OCI-LY3 (cell line): ENCODE measurements around the gene ANK2.

ENCODE experiments used
- EZH2phosphoT487 ChIP-seq: fragments of 200-600 bp; shearing (Covaris generic); IDR thresholded peaks from 2 replicates; pipeline ENCODE4 v1.6.1; 2018; ENCODE audit warnings: antibody characterized with exemption, mixed run types, low read depth
- TF ChIP-seq, protein P1 (sequence below): fragments of 200-600, 300-600 bp; sonication (generic); IDR thresholded peaks from 2 replicates; pipeline ENCODE4 v1.5.1; 2014; ENCODE audit warnings: antibody characterized with exemption, low read length, low read depth

GRCh38 chr4:113356453-113356852 lies 307.0 kb downstream of the ANK2 start:
- TF ChIP-seq, protein P1, sequence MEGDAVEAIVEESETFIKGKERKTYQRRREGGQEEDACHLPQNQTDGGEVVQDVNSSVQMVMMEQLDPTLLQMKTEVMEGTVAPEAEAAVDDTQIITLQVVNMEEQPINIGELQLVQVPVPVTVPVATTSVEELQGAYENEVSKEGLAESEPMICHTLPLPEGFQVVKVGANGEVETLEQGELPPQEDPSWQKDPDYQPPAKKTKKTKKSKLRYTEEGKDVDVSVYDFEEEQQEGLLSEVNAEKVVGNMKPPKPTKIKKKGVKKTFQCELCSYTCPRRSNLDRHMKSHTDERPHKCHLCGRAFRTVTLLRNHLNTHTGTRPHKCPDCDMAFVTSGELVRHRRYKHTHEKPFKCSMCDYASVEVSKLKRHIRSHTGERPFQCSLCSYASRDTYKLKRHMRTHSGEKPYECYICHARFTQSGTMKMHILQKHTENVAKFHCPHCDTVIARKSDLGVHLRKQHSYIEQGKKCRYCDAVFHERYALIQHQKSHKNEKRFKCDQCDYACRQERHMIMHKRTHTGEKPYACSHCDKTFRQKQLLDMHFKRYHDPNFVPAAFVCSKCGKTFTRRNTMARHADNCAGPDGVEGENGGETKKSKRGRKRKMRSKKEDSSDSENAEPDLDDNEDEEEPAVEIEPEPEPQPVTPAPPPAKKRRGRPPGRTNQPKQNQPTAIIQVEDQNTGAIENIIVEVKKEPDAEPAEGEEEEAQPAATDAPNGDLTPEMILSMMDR: no peak
- no peak for TF ChIP-seq EZH2phosphoT487
